HG03066 (cell line): ENCODE data around the gene NGRN.

Source experiments
- ATAC-seq: cut with Tn5 transposase; IDR thresholded peaks from one replicate; pipeline ENCODE4 v1.9.1; 2021; ENCODE audit warnings: low read depth; ENCODE audit not compliant: unreplicated experiment

NGRN gene

GRCh38 chr15:90307661-90308060, 42.2 kb downstream of the NGRN start:
- no peak for ATAC-seq

GRCh38 chr15:90309020-90309419, 43.5 kb downstream of the NGRN start:
- no peak for ATAC-seq

- ATAC-seq, result no peak
Observed at GRCh38 chr15:90315278-90315982, 50.0 kb downstream of the NGRN start.

GRCh38 chr15:90316139-90316538, 50.7 kb downstream of the NGRN start:
- no peak for ATAC-seq

GRCh38 chr15:90318591-90318990, 53.1 kb downstream of the NGRN start:
- ATAC-seq, result no peak

GRCh38 chr15:90320062-90320884, 54.8 kb downstream of the NGRN start:
- ATAC-seq, result no peak

GRCh38 chr15:90320885-90321278, 55.4 kb downstream of the NGRN start:
- no peak for ATAC-seq
